Spleen (tissue), 7 donors: ENCODE measurements around the gene DAP3.

Source experiments
- CTCF ChIP-seq, 11 experiments: fragments of 200-600 bp in 7 of 11; fragments of 450-650 bp in 4 of 11; sonication (generic) in 4 of 11; IDR thresholded peaks in 8 of 11; conservative IDR thresholded peaks in 3 of 11; 1 replicate in 7 of 11; 2 replicates in 4 of 11; pipeline versions ENCODE4 v1.4.0 to v1.8.0; 2016 to 2021; ENCODE audit warnings: antibody characterized with exemption in 11 of 11, inconsistent platforms in 4 of 11, mild to moderate bottlenecking in 1 of 11
- POLR2A ChIP-seq, 3 donors: fragments of 450-650 bp; IDR thresholded peaks; one replicate each; pipeline ENCODE4 v1.5.1; 2017; ENCODE audit warnings: antibody characterized with exemption in 3 of 3, mild to moderate bottlenecking in 1 of 3
- POLR2AphosphoS5 ChIP-seq, 3 donors: sonication (generic); formaldehyde crosslinking; IDR thresholded peaks; one replicate each; pipeline ENCODE4 v1.5.1; 2017; ENCODE audit warnings: antibody characterized with exemption in 3 of 3
- donor health status: DM: no; HTN: no; CAD: no; lungs with moderate emphysema.
- donor health status: DM: no; HTN: no; CAD: no.
- donor health status: DM: no; HTN: no; CAD: no.

- TF ChIP-seq POLR2AphosphoS5 (IDR thresholded peaks at IDR 0.05): no peak
- no peak for TF ChIP-seq CTCF (IDR thresholded peaks at IDR 0.05 in 8 of 11, conservative IDR thresholded peaks at IDR 0.05 in 3 of 11)
- no peak for TF ChIP-seq POLR2A (IDR thresholded peaks at IDR 0.05)
Measured at GRCh38 chr1:155680531-155680930, 8.4 kb upstream of the DAP3 start.
